Neural progenitor cell (in vitro differentiated cells): Measurements from ENCODE around the gene SLC35F2. TPM values are rescaled to one million over a fixed set of nuclear protein-coding genes. Genes with fewer than 3 reads are reported as not detected.

Experiments used
- DNase-seq: peaks from one replicate; pipeline ENCODE4 v3.0.0-alpha.2; 2016; ENCODE audit warnings: low spot score
- H2AFZ ChIP-seq: fragments of 200-600 bp; sonication (generic); replicated peaks from 2 replicates; pipeline ENCODE4 v1.6.1; 2016; ENCODE audit warnings: antibody characterized with exemption
- H3F3A ChIP-seq: fragments of 200-600 bp; sonication (generic); 2 replicates; pipeline ENCODE4 v1.6.1; 2016; ENCODE audit warnings: antibody characterized with exemption, low read depth
- H3K27ac ChIP-seq: fragments of 200-600 bp; sonication (generic); 2 replicates; pipeline ENCODE4 v1.5.1; 2016; ENCODE audit warnings: mild to moderate bottlenecking
- H3K27me3 ChIP-seq: fragments of 200-600 bp; sonication (generic); 2 replicates; pipeline ENCODE4 v1.6.1; 2016; ENCODE audit warnings: mild to moderate bottlenecking, moderate library complexity
- H3K36me3 ChIP-seq: fragments of 200-600 bp; sonication (generic); 2 replicates; pipeline ENCODE4 v1.5.1; 2016
- H3K4me1 ChIP-seq: fragments of 200-600 bp; sonication (generic); 2 replicates; pipeline ENCODE4 v1.6.1; 2016; ENCODE audit warnings: mixed run types
- H3K4me2 ChIP-seq: fragments of 200-600 bp; sonication (generic); 2 replicates; pipeline ENCODE4 v1.6.1; 2016
- H3K4me3 ChIP-seq: fragments of 200-600 bp; sonication (generic); 2 replicates; pipeline ENCODE4 v1.5.1; 2016
- H3K79me2 ChIP-seq: fragments of 200-600 bp; sonication (generic); 2 replicates; pipeline ENCODE4 v1.6.1; 2016; ENCODE audit warnings: low read depth
- H3K9ac ChIP-seq: fragments of 200-600 bp; sonication (generic); 2 replicates; pipeline ENCODE4 v1.6.1; 2016
- H3K9me3 ChIP-seq: fragments of 200-600 bp; sonication (generic); 2 replicates; pipeline ENCODE4 v1.5.1; 2016; ENCODE audit warnings: low read depth
- H4K20me1 ChIP-seq: fragments of 200-600 bp; sonication (generic); 2 replicates; pipeline ENCODE4 v1.6.1; 2016; ENCODE audit warnings: low read depth
- H3K27ac Mint-ChIP-seq: 3 replicates; pipeline ENCODE4 v1.8.0; 2021; ENCODE audit warnings: mixed read lengths
- H3K27me3 Mint-ChIP-seq: 2 replicates; pipeline ENCODE4 v1.8.0; 2022; ENCODE audit warnings: low read depth, mild to moderate bottlenecking, inconsistent platforms, moderate library complexity, mixed read lengths; ENCODE audit not compliant: insufficient read depth
- H3K36me3 Mint-ChIP-seq: 3 replicates; pipeline ENCODE4 v1.8.0; 2021; ENCODE audit warnings: mixed read lengths
- H3K4me1 Mint-ChIP-seq: 3 replicates; pipeline ENCODE4 v1.8.0; 2021; ENCODE audit warnings: mixed read lengths
- H3K4me3 Mint-ChIP-seq: 3 replicates; pipeline ENCODE4 v1.8.0; 2021; ENCODE audit warnings: mild to moderate bottlenecking, moderate library complexity, mixed read lengths
- H3K9me3 Mint-ChIP-seq: 3 replicates; pipeline ENCODE4 v1.8.0; 2020; ENCODE audit warnings: mixed read lengths
- EZH2 ChIP-seq: fragments of 200-600 bp; sonication (generic); IDR thresholded peaks from 2 replicates; pipeline ENCODE4 v1.6.1; 2017; ENCODE audit warnings: antibody characterized with exemption, mild to moderate bottlenecking, moderate library complexity
- EZH2phosphoT487 ChIP-seq: fragments of 200-600 bp; sonication (generic); IDR thresholded peaks from 2 replicates; pipeline ENCODE4 v1.6.1; 2017; ENCODE audit warnings: antibody characterized with exemption
- total RNA-seq: library from RNA; depleted of rRNA; stranded (reverse); fragments of >200 nt; gene quantifications from 2 replicates; pipeline ENCODE4 v1.2.3, GENCODE V29; 2015; ENCODE audit warnings: low replicate concordance
- TF ChIP-seq, protein P1 (sequence below): fragments of 200-600 bp; sonication (generic); IDR thresholded peaks from 2 replicates; pipeline ENCODE4 v1.5.1; 2017; ENCODE audit warnings: antibody characterized with exemption, mild to moderate bottlenecking

SLC35F2 gene
- total RNA-seq, 1 donor from 2014 or later: 9.8 TPM

GRCh38 chr11:107777110-107777509 is 81.5 kb downstream of the SLC35F2 start:
- H3K27ac ChIP-seq: no peak overlapping the region
- H3K27me3 Mint-ChIP-seq: peaks cover 3% of the 10 kb centered on the region
- H3K4me2 ChIP-seq: no peak overlapping the region
- no peak overlapping the region for H3K4me3 ChIP-seq
- H3K4me3 Mint-ChIP-seq: no peak overlapping the region
- no peak overlapping the region for H2AFZ ChIP-seq
- H4K20me1 ChIP-seq: no peaks in the 10 kb centered on the region
- no peaks in the 10 kb centered on the region for H3F3A ChIP-seq
- H3K9me3 Mint-ChIP-seq: no peaks in the 10 kb centered on the region
- no peak overlapping the region for H3K9ac ChIP-seq
- no peak overlapping the region for H3K27ac Mint-ChIP-seq
- peaks cover 2% of the 10 kb centered on the region for H3K4me1 Mint-ChIP-seq
- H3K79me2 ChIP-seq: no peaks in the 10 kb centered on the region
- H3K36me3 Mint-ChIP-seq: no peaks in the 10 kb centered on the region
- no peak for DNase-seq
- H3K9me3 ChIP-seq: no peaks in the 10 kb centered on the region
- H3K4me1 ChIP-seq: no peaks in the 10 kb centered on the region
- TF ChIP-seq EZH2phosphoT487: no peak
- TF ChIP-seq, protein P1, sequence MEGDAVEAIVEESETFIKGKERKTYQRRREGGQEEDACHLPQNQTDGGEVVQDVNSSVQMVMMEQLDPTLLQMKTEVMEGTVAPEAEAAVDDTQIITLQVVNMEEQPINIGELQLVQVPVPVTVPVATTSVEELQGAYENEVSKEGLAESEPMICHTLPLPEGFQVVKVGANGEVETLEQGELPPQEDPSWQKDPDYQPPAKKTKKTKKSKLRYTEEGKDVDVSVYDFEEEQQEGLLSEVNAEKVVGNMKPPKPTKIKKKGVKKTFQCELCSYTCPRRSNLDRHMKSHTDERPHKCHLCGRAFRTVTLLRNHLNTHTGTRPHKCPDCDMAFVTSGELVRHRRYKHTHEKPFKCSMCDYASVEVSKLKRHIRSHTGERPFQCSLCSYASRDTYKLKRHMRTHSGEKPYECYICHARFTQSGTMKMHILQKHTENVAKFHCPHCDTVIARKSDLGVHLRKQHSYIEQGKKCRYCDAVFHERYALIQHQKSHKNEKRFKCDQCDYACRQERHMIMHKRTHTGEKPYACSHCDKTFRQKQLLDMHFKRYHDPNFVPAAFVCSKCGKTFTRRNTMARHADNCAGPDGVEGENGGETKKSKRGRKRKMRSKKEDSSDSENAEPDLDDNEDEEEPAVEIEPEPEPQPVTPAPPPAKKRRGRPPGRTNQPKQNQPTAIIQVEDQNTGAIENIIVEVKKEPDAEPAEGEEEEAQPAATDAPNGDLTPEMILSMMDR: no peak
- TF ChIP-seq EZH2: no peak
- no peaks in the 10 kb centered on the region for H3K27me3 ChIP-seq
- no peaks in the 10 kb centered on the region for H3K36me3 ChIP-seq

DNA sequence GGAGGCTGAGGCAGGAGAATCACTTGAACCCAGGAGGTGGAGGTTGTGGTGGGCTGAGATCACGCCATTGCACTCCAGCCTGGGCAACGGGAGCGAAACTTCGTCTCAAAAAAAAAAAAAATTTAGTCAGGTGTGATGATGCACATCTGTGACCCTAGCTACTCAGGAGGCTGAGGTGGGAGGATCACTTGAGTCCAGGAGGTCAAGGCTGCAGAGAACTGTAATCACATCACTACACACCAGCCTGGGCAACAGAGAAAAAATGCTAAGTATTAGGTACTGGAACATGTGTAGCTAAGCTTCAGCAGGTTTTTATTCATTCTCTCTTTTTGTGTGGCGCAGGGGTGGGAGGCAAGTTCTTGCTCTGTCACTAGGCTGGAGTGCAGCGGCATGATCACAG is 82.5 kb downstream of the SLC35F2 start:
- peaks cover 3% of the 10 kb centered on the region for H3K27me3 Mint-ChIP-seq
- Histone ChIP-seq H3K36me3 (no peaks in the 10 kb centered on the region), H3K27ac (no peak overlapping the region), H3K4me2 (no peak overlapping the region), H3K9me3 (no peaks in the 10 kb centered on the region), H3K4me1 (no peaks in the 10 kb centered on the region), H3K79me2 (no peaks in the 10 kb centered on the region), H3F3A (no peaks in the 10 kb centered on the region), H2AFZ (no peak overlapping the region), H3K4me3 (no peak overlapping the region), H3K27me3 (no peaks in the 10 kb centered on the region), H4K20me1 (no peaks in the 10 kb centered on the region), H3K9ac (no peak overlapping the region)
- no peaks in the 10 kb centered on the region for H3K36me3 Mint-ChIP-seq
- no peak for DNase-seq
- TF ChIP-seq EZH2 (no peak), EZH2phosphoT487 (no peak)
- TF ChIP-seq, protein P1: no peak
- no peak overlapping the region for H3K4me3 Mint-ChIP-seq
- H3K9me3 Mint-ChIP-seq: no peaks in the 10 kb centered on the region
- H3K4me1 Mint-ChIP-seq: peaks cover 3% of the 10 kb centered on the region
- no peak overlapping the region for H3K27ac Mint-ChIP-seq

DNA sequence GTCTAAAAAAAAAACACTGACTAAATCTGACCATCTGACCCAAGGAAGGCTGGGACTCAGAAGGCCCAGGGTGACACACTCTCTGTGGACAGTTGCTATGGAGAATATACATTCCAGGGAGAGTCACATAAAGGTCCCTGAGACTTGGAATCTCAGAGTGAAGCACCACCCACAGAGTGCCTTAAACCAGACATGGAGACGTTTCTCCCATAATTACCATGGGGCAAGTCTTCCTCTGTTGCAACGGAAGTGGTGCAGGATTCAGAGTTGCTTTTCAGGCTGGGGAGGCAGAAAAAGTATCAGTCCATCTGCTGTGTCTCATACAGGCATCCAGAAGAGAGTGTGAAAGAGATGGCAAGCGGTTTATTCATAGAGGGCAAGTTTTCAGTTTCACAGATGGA is 88.0 kb downstream of the SLC35F2 start:
- Histone ChIP-seq H3K4me2 (no peak overlapping the region), H3K27me3 (no peaks in the 10 kb centered on the region), H3K27ac (no peak overlapping the region), H2AFZ (peak overlapping the region; percentile 4), H3K4me1 (no peaks in the 10 kb centered on the region), H3K79me2 (no peaks in the 10 kb centered on the region), H3K9ac (no peak overlapping the region), H4K20me1 (no peaks in the 10 kb centered on the region), H3K9me3 (no peaks in the 10 kb centered on the region), H3K36me3 (no peaks in the 10 kb centered on the region), H3F3A (no peaks in the 10 kb centered on the region), H3K4me3 (no peak overlapping the region)
- H3K9me3 Mint-ChIP-seq: no peaks in the 10 kb centered on the region
- H3K27me3 Mint-ChIP-seq: peaks cover 5% of the 10 kb centered on the region
- H3K27ac Mint-ChIP-seq: peak overlapping the region; percentile 81
- DNase-seq: peak; percentile 13
- H3K4me3 Mint-ChIP-seq: no peak overlapping the region
- no peaks in the 10 kb centered on the region for H3K36me3 Mint-ChIP-seq
- peaks cover 14% of the 10 kb centered on the region for H3K4me1 Mint-ChIP-seq
- TF ChIP-seq EZH2: no peak
- no peak for TF ChIP-seq EZH2phosphoT487
- TF ChIP-seq, protein P1: no peak
